Measurements from ENCODE around the gene NEUROG1.

DNA sequence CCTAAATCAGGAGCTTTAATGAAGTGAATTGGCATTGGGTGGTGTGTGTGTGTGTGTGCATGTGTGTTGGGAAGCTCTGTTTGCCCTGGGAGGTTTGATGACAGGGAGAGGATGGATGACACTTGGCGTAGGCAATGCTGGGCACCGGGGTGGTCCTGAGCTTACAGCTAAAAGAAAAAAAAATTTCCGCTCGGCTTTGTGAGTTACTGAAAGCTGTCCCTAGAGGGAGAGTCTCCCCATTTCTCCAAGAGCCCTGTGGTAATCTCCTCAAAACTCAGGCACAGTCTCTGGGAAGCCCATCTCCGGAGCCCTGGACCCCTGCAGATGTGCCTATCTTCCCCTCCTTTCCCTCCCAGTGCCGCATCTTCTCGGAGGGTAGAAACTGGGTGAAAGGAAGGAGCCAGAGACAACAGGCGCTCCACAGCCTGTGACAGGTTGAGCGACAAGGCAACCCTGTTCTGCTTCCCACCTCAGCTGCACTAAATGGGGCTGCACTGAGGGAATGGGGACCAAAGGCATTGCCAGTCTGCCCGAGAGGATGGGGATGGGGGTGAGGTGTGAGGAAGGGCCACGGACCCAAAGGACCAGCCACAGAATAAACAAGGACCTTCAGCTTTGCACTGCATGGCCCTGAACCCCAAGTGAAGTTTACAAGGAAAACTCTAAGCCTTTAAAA lies 47.8 kb downstream of the NEUROG1 start:
- TF ChIP-seq TAF1 (CRISPR knock-in tag; IDR thresholded peaks at IDR 0.05) (no peak), NR2F2 (IDR thresholded peaks at IDR 0.05; ENCODE audit: borderline replicate concordance, low read depth) (no peak), GABPA (IDR thresholded peaks at IDR 0.05; ENCODE audit: low read depth, low read length) (no peak), GABPA (CRISPR knock-in tag; IDR thresholded peaks at IDR 0.05; ENCODE audit: low read depth) (no peak)
- TF ChIP-seq, protein P1, sequence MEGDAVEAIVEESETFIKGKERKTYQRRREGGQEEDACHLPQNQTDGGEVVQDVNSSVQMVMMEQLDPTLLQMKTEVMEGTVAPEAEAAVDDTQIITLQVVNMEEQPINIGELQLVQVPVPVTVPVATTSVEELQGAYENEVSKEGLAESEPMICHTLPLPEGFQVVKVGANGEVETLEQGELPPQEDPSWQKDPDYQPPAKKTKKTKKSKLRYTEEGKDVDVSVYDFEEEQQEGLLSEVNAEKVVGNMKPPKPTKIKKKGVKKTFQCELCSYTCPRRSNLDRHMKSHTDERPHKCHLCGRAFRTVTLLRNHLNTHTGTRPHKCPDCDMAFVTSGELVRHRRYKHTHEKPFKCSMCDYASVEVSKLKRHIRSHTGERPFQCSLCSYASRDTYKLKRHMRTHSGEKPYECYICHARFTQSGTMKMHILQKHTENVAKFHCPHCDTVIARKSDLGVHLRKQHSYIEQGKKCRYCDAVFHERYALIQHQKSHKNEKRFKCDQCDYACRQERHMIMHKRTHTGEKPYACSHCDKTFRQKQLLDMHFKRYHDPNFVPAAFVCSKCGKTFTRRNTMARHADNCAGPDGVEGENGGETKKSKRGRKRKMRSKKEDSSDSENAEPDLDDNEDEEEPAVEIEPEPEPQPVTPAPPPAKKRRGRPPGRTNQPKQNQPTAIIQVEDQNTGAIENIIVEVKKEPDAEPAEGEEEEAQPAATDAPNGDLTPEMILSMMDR (CRISPR knock-in tag; IDR thresholded peaks at IDR 0.05) = no peak
